ENCODE results near the gene SBF2.
A peak's percentile ranks its signal among the peaks of the same experiment; 100 is the strongest.

Gene SBF2

DNA sequence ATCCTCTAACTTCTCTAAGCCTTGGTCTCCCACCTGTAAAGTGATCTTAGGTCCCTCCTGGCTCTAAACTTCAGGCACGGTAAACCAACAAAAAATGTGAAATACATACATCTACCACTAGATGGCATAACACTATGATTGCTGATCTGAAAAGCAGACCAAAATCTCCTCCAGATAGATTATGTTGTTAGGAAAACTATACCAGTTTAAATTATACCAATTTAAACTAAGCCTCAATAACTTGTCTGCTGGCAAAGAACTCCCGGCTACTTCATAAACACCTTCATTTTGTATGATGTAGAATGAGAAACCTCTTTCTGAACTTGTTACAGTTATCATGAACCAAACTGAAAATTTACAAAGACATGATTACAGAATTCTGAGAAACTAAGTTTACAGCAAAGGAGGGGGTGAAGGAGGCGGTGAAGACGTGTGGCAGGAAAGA, 85.9 kb downstream of the SBF2 start:
- no peak overlapping the region for H3K9ac ChIP-seq (ENCODE audit: low read length)
- H3K9me3 ChIP-seq (ENCODE audit: insufficient read depth, low read length): peaks cover 2% of the 10 kb centered on the region; the same call in 1 of the 2 replicates
- H4K20me1 ChIP-seq (ENCODE audit: low read depth, low read length): peaks cover 6% of the 10 kb centered on the region; the same call in 1 of the 2 replicates
- no peaks in the 10 kb centered on the region for H3K27me3 ChIP-seq (ENCODE audit: low read length)
- no peak overlapping the region for H3K4me3 ChIP-seq (ENCODE audit: insufficient read depth, low read length, poor library complexity, severe bottlenecking)
- H3K27ac ChIP-seq (ENCODE audit: low read depth, low read length): no peak overlapping the region
- H3F3A ChIP-seq (ENCODE audit: insufficient read depth): no peaks in the 10 kb centered on the region
- H3K79me2 ChIP-seq (ENCODE audit: insufficient read depth, low read length): no peaks in the 10 kb centered on the region
- H3K4me2 ChIP-seq (ENCODE audit: low read depth, low read length, poor library complexity, severe bottlenecking): no peak overlapping the region
- no peak for TF ChIP-seq EZH2phosphoT487 (conservative IDR thresholded peaks at IDR 0.05; ENCODE audit: low read length)
- TF ChIP-seq, protein P1, sequence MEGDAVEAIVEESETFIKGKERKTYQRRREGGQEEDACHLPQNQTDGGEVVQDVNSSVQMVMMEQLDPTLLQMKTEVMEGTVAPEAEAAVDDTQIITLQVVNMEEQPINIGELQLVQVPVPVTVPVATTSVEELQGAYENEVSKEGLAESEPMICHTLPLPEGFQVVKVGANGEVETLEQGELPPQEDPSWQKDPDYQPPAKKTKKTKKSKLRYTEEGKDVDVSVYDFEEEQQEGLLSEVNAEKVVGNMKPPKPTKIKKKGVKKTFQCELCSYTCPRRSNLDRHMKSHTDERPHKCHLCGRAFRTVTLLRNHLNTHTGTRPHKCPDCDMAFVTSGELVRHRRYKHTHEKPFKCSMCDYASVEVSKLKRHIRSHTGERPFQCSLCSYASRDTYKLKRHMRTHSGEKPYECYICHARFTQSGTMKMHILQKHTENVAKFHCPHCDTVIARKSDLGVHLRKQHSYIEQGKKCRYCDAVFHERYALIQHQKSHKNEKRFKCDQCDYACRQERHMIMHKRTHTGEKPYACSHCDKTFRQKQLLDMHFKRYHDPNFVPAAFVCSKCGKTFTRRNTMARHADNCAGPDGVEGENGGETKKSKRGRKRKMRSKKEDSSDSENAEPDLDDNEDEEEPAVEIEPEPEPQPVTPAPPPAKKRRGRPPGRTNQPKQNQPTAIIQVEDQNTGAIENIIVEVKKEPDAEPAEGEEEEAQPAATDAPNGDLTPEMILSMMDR (IDR thresholded peaks at IDR 0.05; ENCODE audit: insufficient read depth, low read length, poor library complexity, severe bottlenecking): peak; percentile 82
- no peaks in the 10 kb centered on the region for H3K36me3 ChIP-seq (ENCODE audit: low read length)
- no peaks in the 10 kb centered on the region for H3K9me2 ChIP-seq (replicated peaks; ENCODE audit: insufficient read depth, low read length)
- H2AFZ ChIP-seq (ENCODE audit: low read depth, low read length, severe bottlenecking): no peak overlapping the region

DNA sequence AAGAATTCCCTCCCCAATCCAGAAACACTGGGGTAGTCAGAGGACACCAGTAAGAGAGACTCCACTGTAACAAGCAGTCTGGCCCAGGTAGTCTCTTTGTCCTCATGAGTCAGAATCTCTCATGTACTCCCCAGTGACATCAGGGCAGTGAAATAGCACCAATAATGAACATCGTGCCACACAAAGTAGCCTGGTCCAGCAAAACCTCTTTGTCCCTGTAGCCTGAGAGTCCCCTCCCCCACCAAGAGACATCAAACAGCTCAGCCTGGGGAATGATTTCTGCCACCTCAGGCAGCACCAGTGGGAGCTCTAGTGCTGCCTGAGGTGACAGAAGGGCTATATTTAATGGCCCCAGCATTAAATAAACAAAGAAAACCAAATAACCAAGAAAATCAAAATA, 88.1 kb downstream of the SBF2 start:
- no peak overlapping the region for H2AFZ ChIP-seq (ENCODE audit: low read depth, low read length, severe bottlenecking)
- no peaks in the 10 kb centered on the region for H3K79me2 ChIP-seq (ENCODE audit: insufficient read depth, low read length)
- no peak overlapping the region for H3K4me2 ChIP-seq (ENCODE audit: low read depth, low read length, poor library complexity, severe bottlenecking)
- peaks cover 3% of the 10 kb centered on the region; the same call in 1 of the 2 replicates for H3K9me3 ChIP-seq (ENCODE audit: insufficient read depth, low read length)
- no peaks in the 10 kb centered on the region for H3K36me3 ChIP-seq (ENCODE audit: low read length)
- no peak for TF ChIP-seq EZH2phosphoT487 (conservative IDR thresholded peaks at IDR 0.05; ENCODE audit: low read length)
- TF ChIP-seq, protein P1 (IDR thresholded peaks at IDR 0.05; ENCODE audit: insufficient read depth, low read length, poor library complexity, severe bottlenecking): no peak
- H3K9me2 ChIP-seq (replicated peaks; ENCODE audit: insufficient read depth, low read length): no peaks in the 10 kb centered on the region
- no peaks in the 10 kb centered on the region for H3K27me3 ChIP-seq (ENCODE audit: low read length)
- H3K27ac ChIP-seq (ENCODE audit: low read depth, low read length): no peak overlapping the region
- H3K4me3 ChIP-seq (ENCODE audit: insufficient read depth, low read length, poor library complexity, severe bottlenecking): no peak overlapping the region
- no peaks in the 10 kb centered on the region for H3F3A ChIP-seq (ENCODE audit: insufficient read depth)
- H3K9ac ChIP-seq (ENCODE audit: low read length): no peak overlapping the region
- no peaks in the 10 kb centered on the region for H4K20me1 ChIP-seq (ENCODE audit: low read depth, low read length)

DNA sequence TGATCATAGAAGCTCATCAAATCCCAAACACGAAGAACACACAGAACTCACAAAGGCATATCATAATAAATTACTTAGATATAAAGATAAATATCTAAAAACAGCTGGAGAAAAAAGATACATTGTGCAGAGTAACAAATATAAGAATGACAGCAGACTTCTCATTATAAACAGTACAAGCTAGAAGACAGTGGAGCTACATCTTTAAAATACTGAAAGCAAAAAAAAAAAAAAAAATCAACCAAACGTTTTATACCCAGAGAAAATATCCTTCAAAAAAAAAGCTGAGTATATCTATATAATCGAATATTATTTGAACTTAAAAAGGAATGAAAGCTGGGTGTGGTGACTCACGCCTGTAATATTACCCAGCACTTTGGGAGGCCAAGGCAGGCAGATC, 90.0 kb downstream of the SBF2 start:
- Histone ChIP-seq H3F3A (ENCODE audit: insufficient read depth) (no peaks in the 10 kb centered on the region), H3K27ac (ENCODE audit: low read depth, low read length) (no peak overlapping the region), H3K79me2 (ENCODE audit: insufficient read depth, low read length) (no peaks in the 10 kb centered on the region), H2AFZ (ENCODE audit: low read depth, low read length, severe bottlenecking) (no peak overlapping the region), H3K4me2 (ENCODE audit: low read depth, low read length, poor library complexity, severe bottlenecking) (no peak overlapping the region), H3K4me3 (ENCODE audit: insufficient read depth, low read length, poor library complexity, severe bottlenecking) (no peak overlapping the region), H3K27me3 (ENCODE audit: low read length) (no peaks in the 10 kb centered on the region), H3K9me2 (replicated peaks; ENCODE audit: insufficient read depth, low read length) (no peaks in the 10 kb centered on the region), H3K9ac (ENCODE audit: low read length) (no peak overlapping the region), H3K36me3 (ENCODE audit: low read length) (no peaks in the 10 kb centered on the region), H4K20me1 (ENCODE audit: low read depth, low read length) (no peaks in the 10 kb centered on the region), H3K9me3 (ENCODE audit: insufficient read depth, low read length) (peaks cover 3% of the 10 kb centered on the region; the same call in 1 of the 2 replicates)
- TF ChIP-seq, protein P1 (IDR thresholded peaks at IDR 0.05; ENCODE audit: insufficient read depth, low read length, poor library complexity, severe bottlenecking): no peak
- no peak for TF ChIP-seq EZH2phosphoT487 (conservative IDR thresholded peaks at IDR 0.05; ENCODE audit: low read length)

Measured in SU-DHL-6 (cell line).